HepG2 (cell line): ENCODE data around the gene HIGD1A. TPM values are rescaled to one million over a fixed set of nuclear protein-coding genes. Genes with fewer than 3 reads are reported as not detected.

Experiments used
- ATAC-seq: fragments of 200-7000 bp; cut with Tn5 transposase; 3 replicates; pipeline ENCODE4 v1.9.1; 2020; ENCODE audit warnings: mild to moderate bottlenecking, moderate library complexity
- BruUV-seq: library from RNA; stranded (reverse); fragments of 400-500 nt; replicated peaks from 2 replicates; lab custom pipeline; 2021; lab: Mats Ljungman, UMichigan
- CTCF ChIA-PET: fragments of 300-600 bp; formaldehyde crosslinking; extraction: SDS; loops from one replicate; lab custom pipeline; 2021; ENCODE audit warnings: low total read pairs, inconsistent platforms, low intra/inter-chr PET ratio; lab: Yijun Ruan, JAX
- POLR2A ChIA-PET: fragments of 350-600 bp; sonication (Branson Sonifier 250); formaldehyde crosslinking; loops from one replicate; lab custom pipeline; 2020; ENCODE audit warnings: antibody characterized with exemption, inconsistent platforms; lab: Yijun Ruan, JAX
- DNase-seq: peaks from one replicate; pipeline ENCODE4 v3.0.0-alpha.2; 2015; ENCODE audit warnings: low spot score
- FAIRE-seq: peaks from 3 replicates; lab custom pipeline; 2011; peaks lifted over from hg19 to GRCh38; lab: Jason Lieb, UNC
- H2AFZ ChIP-seq: one replicate; pipeline ENCODE4 v1.6.1; 2011; ENCODE audit warnings: low read length, inconsistent platforms
- H3K27ac ChIP-seq: fragments of 300-600 bp; 3 replicates; pipeline ENCODE4 v1.8.0; 2011; ENCODE audit warnings: mixed run types, mild to moderate bottlenecking, mixed read lengths, low read length, inconsistent platforms; ENCODE audit not compliant: insufficient read depth; ENCODE audit errors: extremely low read length
- H3K27me3 ChIP-seq, 2 experiments: fragments of 200-600 bp in 1 of 2; 2 replicates in 1 of 2; 3 replicates in 1 of 2; pipeline versions ENCODE4 v1.6.0 to v1.8.0; 2011; ENCODE audit warnings: low read length in 2 of 2, mild to moderate bottlenecking in 2 of 2, moderate library complexity in 2 of 2, inconsistent platforms in 1 of 2; ENCODE audit not compliant: insufficient read depth in 2 of 2, control insufficient read depth in 1 of 2
- H3K36me3 ChIP-seq, 2 experiments: fragments of 200-600 bp in 1 of 2; replicated peaks in 1 of 2; 2 replicates in 1 of 2; 3 replicates in 1 of 2; pipeline versions ENCODE4 v1.5.1 to v1.8.0; 2011; ENCODE audit warnings: low read length in 2 of 2, inconsistent platforms in 1 of 2; ENCODE audit not compliant: insufficient read depth in 2 of 2, control insufficient read depth in 1 of 2
- H3K4me1 ChIP-seq: 2 replicates; pipeline ENCODE4 v1.5.1; 2012; ENCODE audit warnings: low read length, inconsistent platforms; ENCODE audit not compliant: insufficient read depth
- H3K4me2 ChIP-seq: 2 replicates; pipeline ENCODE4 v1.6.0; 2011; ENCODE audit warnings: low read depth, low read length, inconsistent platforms
- H3K4me3 ChIP-seq, 3 experiments: fragments of 200-600 bp in 1 of 3; sonication (generic), shearing (Covaris generic) in 1 of 3; replicated peaks in 1 of 3; 2 replicates each; pipeline ENCODE4 v1.5.1; 2011 to 2016; ENCODE audit warnings: low read length in 3 of 3, inconsistent platforms in 2 of 3, low read depth in 2 of 3, mild to moderate bottlenecking in 2 of 3, control low read depth in 1 of 3, mixed read lengths in 1 of 3; ENCODE audit not compliant: insufficient read depth in 1 of 3
- H3K79me2 ChIP-seq: one replicate; pipeline ENCODE4 v1.6.1; 2011; ENCODE audit warnings: low read length, inconsistent platforms; ENCODE audit not compliant: insufficient read depth
- H3K9ac ChIP-seq: 2 replicates; pipeline ENCODE4 v1.6.0; 2011; ENCODE audit warnings: mild to moderate bottlenecking, low read depth, low read length, inconsistent platforms; ENCODE audit not compliant: insufficient read depth
- H3K9me3 ChIP-seq: 2 replicates; pipeline ENCODE4 v1.5.1; 2012; ENCODE audit warnings: mild to moderate bottlenecking, low read length
- H4K20me1 ChIP-seq: 2 replicates; pipeline ENCODE4 v1.6.0; 2011; ENCODE audit warnings: inconsistent platforms, mild to moderate bottlenecking, low read length, moderate library complexity; ENCODE audit not compliant: insufficient read depth
- ATF6 ChIP-seq: sonication (generic); formaldehyde crosslinking; conservative IDR thresholded peaks from 2 replicates; pipeline ENCODE4 v1.4.0; 2020; ENCODE audit warnings: missing genetic modification reagents
- ELK4 ChIP-seq: sonication (generic); formaldehyde crosslinking; IDR thresholded peaks from 2 replicates; pipeline ENCODE4 v1.9.0; 2021; ENCODE audit warnings: missing genetic modification reagents, borderline replicate concordance
- ETV6 ChIP-seq: sonication (generic); formaldehyde crosslinking; conservative IDR thresholded peaks from 2 replicates; pipeline ENCODE4 v1.4.0; 2020; ENCODE audit warnings: missing genetic modification reagents
- GTF3A ChIP-seq: sonication (generic); formaldehyde crosslinking; conservative IDR thresholded peaks from 2 replicates; pipeline ENCODE4 v1.4.0; 2020; ENCODE audit warnings: mild to moderate bottlenecking, missing genetic modification reagents
- PATZ1 ChIP-seq: sonication (generic); formaldehyde crosslinking; IDR thresholded peaks from 2 replicates; pipeline ENCODE4 v1.4.0; 2020; ENCODE audit warnings: missing genetic modification reagents
- SAP130 ChIP-seq: IDR thresholded peaks from 2 replicates; pipeline ENCODE4 v1.6.1; 2016; ENCODE audit warnings: low read depth
- THAP7 ChIP-seq: sonication (generic); formaldehyde crosslinking; IDR thresholded peaks from 2 replicates; pipeline ENCODE4 v1.8.1; 2023; ENCODE audit warnings: mild to moderate bottlenecking, missing genetic modification reagents
- TRAFD1 ChIP-seq: sonication (generic); formaldehyde crosslinking; IDR thresholded peaks from 2 replicates; pipeline ENCODE4 v1.5.1; 2020; ENCODE audit warnings: missing genetic modification reagents, mild to moderate bottlenecking, borderline replicate concordance
- ZBTB21 ChIP-seq: sonication (generic); formaldehyde crosslinking; IDR thresholded peaks from 2 replicates; pipeline ENCODE4 v1.4.0; 2020; ENCODE audit warnings: missing genetic modification reagents
- ZNF253 ChIP-seq: sonication (generic); formaldehyde crosslinking; IDR thresholded peaks from 2 replicates; pipeline ENCODE4 v1.8.0; 2022; ENCODE audit warnings: mild to moderate bottlenecking, missing genetic modification reagents, borderline replicate concordance
- ZNF275 ChIP-seq: sonication (generic); formaldehyde crosslinking; IDR thresholded peaks from 2 replicates; pipeline ENCODE4 v1.8.0; 2022; ENCODE audit warnings: missing genetic modification reagents, mild to moderate bottlenecking, inconsistent platforms, borderline replicate concordance
- ZNF580 ChIP-seq: IDR thresholded peaks from 2 replicates; pipeline ENCODE4 v1.6.1; 2016; ENCODE audit warnings: low read depth, borderline replicate concordance
- ZNF589 ChIP-seq: sonication (generic); formaldehyde crosslinking; conservative IDR thresholded peaks from 2 replicates; pipeline ENCODE4 v1.8.0; 2022; ENCODE audit warnings: mild to moderate bottlenecking, moderate library complexity, missing genetic modification reagents
- ZNF747 ChIP-seq: sonication (generic); formaldehyde crosslinking; IDR thresholded peaks from 2 replicates; pipeline ENCODE4 v1.8.1; 2023; ENCODE audit warnings: missing genetic modification reagents, mild to moderate bottlenecking, borderline replicate concordance
- ZNF768 ChIP-seq: sonication (generic); formaldehyde crosslinking; IDR thresholded peaks from 2 replicates; pipeline ENCODE4 v1.4.0; 2020; ENCODE audit warnings: missing genetic modification reagents
- ZSCAN9 ChIP-seq: IDR thresholded peaks from 2 replicates; pipeline ENCODE4 v1.6.1; 2016; ENCODE audit warnings: borderline replicate concordance
- WGBS: methylation state at CpG from one replicate; pipeline ENCODE4 v1.1.6; 2017; ENCODE audit warnings: low lambda C conversion rate; 5-methylcytosine and 5-hydroxymethylcytosine counted together
- in situ Hi-C: cut with HindIII; loops from 2 replicates; pipeline ENCODE4 v1.10.0; 2017; ENCODE audit warnings: low pct_unique_long_range_greater_than_20kb; ENCODE audit not compliant: extremely low pct_ligation_motif_present
- intact Hi-C: fragments of 100-400 bp; cut with micrococcal nuclease; formaldehyde crosslinking; loops from one replicate; pipeline ENCODE4 v1.10.0; 2022; ENCODE audit not compliant: unreplicated experiment
- polyA plus RNA-seq, 8 experiments: library from polyadenylated mRNA; depleted of rRNA in 3 of 8; stranded (reverse) in 7 of 8; unstranded in 1 of 8; fragments of >200 nt; fragmentation: Illumina TruSeq in 4 of 8; extraction: Trizol in 4 of 8; gene quantifications; 2 replicates each; pipeline versions ENCODE4 v1.2.1 to v1.2.3, GENCODE V29; 2011 to 2016; ENCODE audit warnings: low read depth in 4 of 8, missing spikeins in 1 of 8, mixed read lengths in 1 of 8; ENCODE audit not compliant: insufficient read depth in 1 of 8
- total RNA-seq, 5 experiments: library from RNA; depleted of rRNA; stranded (reverse); fragments of >200 nt; fragmentation: Illumina TruSeq; extraction: Trizol; gene quantifications; 2 replicates each; pipeline ENCODE4 v1.2.3, GENCODE V29; 2016; ENCODE audit warnings: low read depth in 1 of 5

HIGD1A gene
- total and polyA plus RNA-seq, 2 of the 13 experiments (the other 11 are each of a cell fraction or from before 2014, with no cell fraction given) = 222 to 253 TPM

- H3K4me3 ChIP-seq = no peak overlapping the region
- H3K9ac ChIP-seq = no peak overlapping the region
- H3K27me3 ChIP-seq = no peaks in the 10 kb centered on the region
- H3K4me1 ChIP-seq = peaks cover 57% of the 10 kb centered on the region
- ATAC-seq = no peak
- H3K36me3 ChIP-seq = no peaks in the 10 kb centered on the region
- no TSS peak for BruUV-seq
- in situ Hi-C loops = no loop called here
- no peak for DNase-seq
- H3K79me2 ChIP-seq = no peaks in the 10 kb centered on the region
- ChIA-PET POLR2A (no interaction called here), CTCF (no interaction called here)
- no peaks in the 10 kb centered on the region for H3K9me3 ChIP-seq
- no peak overlapping the region for H2AFZ ChIP-seq
- FAIRE-seq = no peak
- no peak overlapping the region for H3K4me2 ChIP-seq
- 83% methylated on average over 3 of the region's 6 CpGs for WGBS
- no peak overlapping the region for H3K27ac ChIP-seq
- no peaks in the 10 kb centered on the region for H4K20me1 ChIP-seq
- intact Hi-C loops = no loop called here
- TF ChIP-seq THAP7 (CRISPR knock-in tag) = no peak
- TF ChIP-seq ZSCAN9 = no peak
- TF ChIP-seq ETV6 (CRISPR knock-in tag) = no peak
- TF ChIP-seq ZNF580 (CRISPR knock-in tag) = no peak
- no peak for TF ChIP-seq ZNF589 (CRISPR knock-in tag)
- TF ChIP-seq GTF3A (CRISPR knock-in tag) = no peak
- TF ChIP-seq ZNF275 (CRISPR knock-in tag) = no peak
- no peak for TF ChIP-seq ZNF747
- TF ChIP-seq PATZ1 (CRISPR knock-in tag) = no peak
- no peak for TF ChIP-seq ZNF253 (CRISPR knock-in tag)
- TF ChIP-seq SAP130 (CRISPR knock-in tag) = no peak
- TF ChIP-seq ELK4 (CRISPR knock-in tag) = no peak
- TF ChIP-seq ZNF768 (CRISPR knock-in tag) = no peak
- no peak for TF ChIP-seq ATF6 (CRISPR knock-in tag)
- TF ChIP-seq ZBTB21 (CRISPR knock-in tag) = no peak
- TF ChIP-seq TRAFD1 = no peak
Measured at GRCh38 chr3:42736531-42736930, 67.8 kb downstream of the HIGD1A start.
